ENCODE measurements around the gene DPP7. TPM values are rescaled to one million over a fixed set of nuclear protein-coding genes. Genes with fewer than 3 reads are reported as not detected.

The DPP7 gene
- total and polyA plus RNA-seq, 9 of the 15 experiments (the other 6 are each of a cell fraction or from before 2014, with no cell fraction given): 0.99 to 365 (median 132) TPM

DNA sequence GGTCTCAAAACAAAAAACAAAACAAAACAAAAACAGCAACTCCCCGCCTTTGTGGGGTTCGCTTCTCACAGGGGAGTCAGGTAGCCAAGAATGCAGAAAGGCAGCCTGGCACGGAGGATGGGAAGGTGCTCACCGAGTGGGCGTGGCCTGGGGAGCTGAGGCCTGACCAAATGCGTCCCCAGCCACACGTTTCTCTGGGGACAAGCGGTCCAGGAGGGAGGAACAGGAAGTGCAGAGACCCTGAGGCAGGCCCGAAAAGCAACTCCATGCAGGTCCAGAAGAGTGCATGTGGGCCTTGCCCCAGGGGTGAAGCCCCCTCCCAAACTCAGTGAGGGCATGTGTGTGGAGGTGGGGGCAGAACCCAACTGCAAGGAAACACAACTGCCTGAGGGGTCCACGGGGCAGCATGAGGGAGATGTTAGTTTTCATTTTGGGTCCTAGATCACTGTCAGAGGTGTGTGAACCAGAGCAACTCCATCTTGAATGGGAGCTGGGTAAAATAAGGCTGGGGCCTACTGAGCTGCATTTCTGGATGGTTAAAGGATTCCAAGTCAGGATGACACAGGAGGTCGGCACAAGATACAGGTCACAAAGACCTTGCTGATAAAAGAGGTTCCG is 39.8 kb downstream of the DPP7 start (continued):
- no peak for TF ChIP-seq RAD51 (IDR thresholded peaks at IDR 0.05; ENCODE audit: borderline replicate concordance, low read depth)
- peak; percentile 80 for TF ChIP-seq JUNB (CRISPR knock-in tag; conservative IDR thresholded peaks at IDR 0.05)
- TF ChIP-seq ZNF174 (CRISPR knock-in tag; IDR thresholded peaks at IDR 0.05): peak; percentile 96; the same call in 1 of the 2 replicates
- TF ChIP-seq, protein P1, sequence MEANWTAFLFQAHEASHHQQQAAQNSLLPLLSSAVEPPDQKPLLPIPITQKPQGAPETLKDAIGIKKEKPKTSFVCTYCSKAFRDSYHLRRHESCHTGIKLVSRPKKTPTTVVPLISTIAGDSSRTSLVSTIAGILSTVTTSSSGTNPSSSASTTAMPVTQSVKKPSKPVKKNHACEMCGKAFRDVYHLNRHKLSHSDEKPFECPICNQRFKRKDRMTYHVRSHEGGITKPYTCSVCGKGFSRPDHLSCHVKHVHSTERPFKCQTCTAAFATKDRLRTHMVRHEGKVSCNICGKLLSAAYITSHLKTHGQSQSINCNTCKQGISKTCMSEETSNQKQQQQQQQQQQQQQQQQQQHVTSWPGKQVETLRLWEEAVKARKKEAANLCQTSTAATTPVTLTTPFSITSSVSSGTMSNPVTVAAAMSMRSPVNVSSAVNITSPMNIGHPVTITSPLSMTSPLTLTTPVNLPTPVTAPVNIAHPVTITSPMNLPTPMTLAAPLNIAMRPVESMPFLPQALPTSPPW (CRISPR knock-in tag; IDR thresholded peaks at IDR 0.05): peak; percentile 83
- TF ChIP-seq GATAD2A (IDR thresholded peaks at IDR 0.05): peak; percentile 25; the same call in 1 of the 2 replicates
- TF ChIP-seq HDAC2 (IDR thresholded peaks at IDR 0.05): no peak
- TF ChIP-seq RNF2 (IDR thresholded peaks at IDR 0.05): no peak
- peak; percentile 92; the same call in 1 of the 2 replicates for TF ChIP-seq GABPB2 (CRISPR knock-in tag; conservative IDR thresholded peaks at IDR 0.05)
- TF ChIP-seq ETV1 (tag; conservative IDR thresholded peaks at IDR 0.05; ENCODE audit: low read depth): peak; percentile 89
- peak; percentile 85 for TF ChIP-seq ELF2 (CRISPR knock-in tag; IDR thresholded peaks at IDR 0.05)
- TF ChIP-seq TCF7 (IDR thresholded peaks at IDR 0.05; ENCODE audit: borderline replicate concordance): no peak
- TF ChIP-seq SAFB2 (IDR thresholded peaks at IDR 0.05; ENCODE audit: borderline replicate concordance, low read depth, low read length, severe bottlenecking): no peak
- TF ChIP-seq NR2C1 (IDR thresholded peaks at IDR 0.05): no peak
- TF ChIP-seq NR2C1 (tag; IDR thresholded peaks at IDR 0.05): peak; percentile 97
- peak; percentile 99 for TF ChIP-seq ZNF76 (CRISPR knock-in tag; IDR thresholded peaks at IDR 0.05; ENCODE audit: borderline replicate concordance)
- peak; percentile 98 for TF ChIP-seq MECOM (CRISPR knock-in tag; IDR thresholded peaks at IDR 0.05)
- no peak for TF ChIP-seq C11orf30 (IDR thresholded peaks at IDR 0.05; ENCODE audit: low read depth)
- TF ChIP-seq RBFOX2 (IDR thresholded peaks at IDR 0.05; ENCODE audit: low read depth, low read length): no peak
- peak; percentile 96 for TF ChIP-seq RFX7 (CRISPR knock-in tag; IDR thresholded peaks at IDR 0.05)
- no peak for TF ChIP-seq L3MBTL2 (IDR thresholded peaks at IDR 0.05)
- TF ChIP-seq ZBTB7A (IDR thresholded peaks at IDR 0.05; ENCODE audit: borderline replicate concordance, control insufficient read depth, low read depth, low read length): peak; percentile 11; the same call in 1 of the 2 replicates
- TF ChIP-seq, protein P2, sequence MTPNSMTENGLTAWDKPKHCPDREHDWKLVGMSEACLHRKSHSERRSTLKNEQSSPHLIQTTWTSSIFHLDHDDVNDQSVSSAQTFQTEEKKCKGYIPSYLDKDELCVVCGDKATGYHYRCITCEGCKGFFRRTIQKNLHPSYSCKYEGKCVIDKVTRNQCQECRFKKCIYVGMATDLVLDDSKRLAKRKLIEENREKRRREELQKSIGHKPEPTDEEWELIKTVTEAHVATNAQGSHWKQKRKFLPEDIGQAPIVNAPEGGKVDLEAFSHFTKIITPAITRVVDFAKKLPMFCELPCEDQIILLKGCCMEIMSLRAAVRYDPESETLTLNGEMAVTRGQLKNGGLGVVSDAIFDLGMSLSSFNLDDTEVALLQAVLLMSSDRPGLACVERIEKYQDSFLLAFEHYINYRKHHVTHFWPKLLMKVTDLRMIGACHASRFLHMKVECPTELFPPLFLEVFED (CRISPR knock-in tag; conservative IDR thresholded peaks at IDR 0.05): peak; percentile 99
- no peak for TF ChIP-seq SP2 (IDR thresholded peaks at IDR 0.05; ENCODE audit: extremely low read depth, low read depth, low read length, poor library complexity, severe bottlenecking)
- peak; percentile 98 for TF ChIP-seq ZNF41 (CRISPR knock-in tag; conservative IDR thresholded peaks at IDR 0.05)
- no peak for TF ChIP-seq JUND (IDR thresholded peaks at IDR 0.05; ENCODE audit: borderline replicate concordance, low read depth, low read length)
- peak; percentile 80; the same call in 1 of the 3 replicates for TF ChIP-seq JUND (tag; IDR thresholded peaks at IDR 0.05; ENCODE audit: borderline replicate concordance, low read depth, low read length)
- TF ChIP-seq ELF4 (CRISPR knock-in tag; IDR thresholded peaks at IDR 0.05): peak; percentile 99

Measured in K562 (cell line).